HG02623 (cell line): ENCODE measurements around the gene CCDC85A.

Experiments
- ATAC-seq: cut with Tn5 transposase; IDR thresholded peaks from one replicate; pipeline ENCODE4 v1.9.1; 2021; ENCODE audit warnings: moderate library complexity; ENCODE audit not compliant: unreplicated experiment

CCDC85A gene

GRCh38 chr2:56192664-56193305 lies 9.0 kb downstream of the CCDC85A start:
- no peak for ATAC-seq

- ATAC-seq = no peak
These were observed 11.8 kb downstream of the CCDC85A start for GRCh38 chr2:56195563-56195962.

DNA sequence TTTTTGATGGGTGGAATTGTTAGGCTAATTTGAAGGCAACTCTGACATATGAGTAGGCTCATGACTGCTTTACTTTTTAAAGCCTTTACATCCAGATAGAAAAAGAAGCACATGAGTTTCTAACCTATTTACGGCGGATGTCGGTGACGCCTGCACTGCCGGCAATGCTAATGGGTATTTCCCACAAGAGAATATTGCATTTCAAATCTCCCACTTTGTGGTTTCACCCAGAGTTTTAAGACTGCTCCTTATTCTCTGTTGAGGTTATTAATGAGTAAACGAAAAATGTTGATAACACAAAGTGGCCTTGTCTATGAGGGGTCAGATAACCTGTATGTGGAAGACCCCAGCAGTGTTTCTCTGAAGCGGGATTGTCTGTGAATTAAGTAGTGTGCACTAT lies 14.0 kb downstream of the CCDC85A start:
- no peak for ATAC-seq

- no peak for ATAC-seq
These were observed 15.1 kb downstream of the CCDC85A start for GRCh38 chr2:56198936-56199335.

DNA sequence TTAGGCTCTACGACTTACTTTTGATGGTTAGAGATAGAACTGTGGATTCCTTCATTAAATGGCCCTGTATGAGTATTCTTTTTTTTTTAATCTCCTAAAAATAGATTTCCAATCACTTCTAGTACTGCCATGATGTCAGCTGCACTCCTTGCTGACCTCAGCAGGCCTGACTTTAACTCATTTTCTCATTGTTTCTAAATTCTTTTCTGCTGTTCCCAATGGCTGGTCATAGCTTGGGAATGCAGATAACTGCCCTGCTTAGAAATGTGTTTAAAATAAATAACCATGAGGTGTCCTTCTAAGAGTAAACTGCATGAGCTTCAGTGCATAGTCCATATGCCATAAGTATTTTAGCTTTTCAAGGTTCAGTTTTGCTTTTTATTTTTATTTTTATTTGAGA lies 15.7 kb downstream of the CCDC85A start:
- no peak for ATAC-seq

- ATAC-seq = no peak
These were observed 18.8 kb downstream of the CCDC85A start for GRCh38 chr2:56202381-56203121.

DNA sequence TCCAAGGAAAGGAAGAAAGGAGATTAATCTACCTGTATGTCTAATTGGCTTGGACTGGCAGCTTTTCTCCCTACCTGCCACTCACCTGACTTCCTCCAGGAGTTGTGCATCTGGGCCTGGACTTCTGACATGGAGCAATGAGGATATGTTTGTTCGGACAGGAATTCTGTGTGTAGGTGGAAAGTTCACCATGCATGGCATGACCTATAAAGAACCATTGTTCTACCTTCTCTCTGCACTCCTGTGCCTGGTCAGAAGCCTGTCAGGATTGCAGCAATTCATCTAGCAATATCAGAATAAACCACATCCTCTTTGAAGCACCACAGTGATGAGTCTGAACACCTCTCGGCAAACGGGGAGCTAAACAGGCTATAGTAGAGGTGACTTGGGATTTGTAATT lies 20.8 kb downstream of the CCDC85A start:
- no peak for ATAC-seq

DNA sequence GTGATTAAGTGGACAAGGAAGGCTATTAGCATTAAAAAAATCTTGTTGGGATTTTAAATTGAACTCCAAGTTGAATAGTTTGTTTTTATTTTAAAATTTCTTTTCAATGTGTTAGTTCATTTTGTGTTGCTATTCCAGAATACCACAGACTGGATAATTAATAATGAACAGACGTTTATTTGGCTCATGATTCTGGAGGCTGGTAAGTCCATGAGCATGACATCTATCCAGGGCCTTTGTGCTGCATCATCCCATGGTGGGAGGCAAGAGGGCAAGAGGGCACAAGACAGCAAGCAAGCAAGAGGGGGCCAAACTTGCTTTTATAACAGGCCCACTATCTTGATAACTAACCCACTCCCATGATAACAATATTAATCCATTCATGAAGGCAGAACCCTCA lies 22.5 kb downstream of the CCDC85A start:
- no peak for ATAC-seq

- no peak for ATAC-seq
These were observed 24.0 kb downstream of the CCDC85A start for GRCh38 chr2:56207760-56208159.

DNA sequence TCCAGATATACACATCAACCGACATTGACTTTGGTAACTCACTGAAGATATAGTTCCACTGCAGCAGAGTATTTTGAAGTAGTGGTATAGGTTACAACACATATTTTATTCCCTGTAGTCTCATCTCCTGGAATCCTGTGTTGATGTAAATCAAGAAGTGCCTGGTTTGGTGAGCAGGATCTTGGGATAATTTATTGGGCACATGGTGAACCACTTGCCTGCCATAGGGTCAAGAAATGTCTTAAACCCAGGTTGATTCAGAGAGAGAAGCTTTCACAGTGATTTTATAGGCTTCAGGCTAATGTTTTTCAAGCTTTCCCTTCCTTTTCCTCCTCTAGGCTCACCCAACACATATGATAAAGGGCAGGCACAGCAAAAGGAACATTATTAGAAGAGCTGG lies 24.6 kb downstream of the CCDC85A start:
- no peak for ATAC-seq

DNA sequence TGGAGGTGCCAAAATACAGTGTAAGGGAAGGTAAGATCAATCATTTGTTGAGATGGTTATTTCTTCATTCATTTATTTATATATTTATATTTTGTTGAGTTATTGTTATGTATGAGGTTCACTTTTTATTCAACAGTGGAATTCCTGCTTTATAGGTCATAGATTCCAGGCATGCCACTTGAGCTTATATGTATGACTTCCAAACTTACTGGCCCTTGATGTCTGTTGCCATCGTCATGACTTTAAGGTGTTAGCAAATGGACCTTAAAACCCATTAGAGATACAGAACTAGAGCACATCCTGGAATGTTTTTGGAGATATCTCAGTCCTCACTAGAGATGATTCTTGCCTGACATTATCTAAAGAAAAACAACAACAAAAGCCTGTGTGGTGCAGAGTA lies 25.9 kb downstream of the CCDC85A start:
- no peak for ATAC-seq

DNA sequence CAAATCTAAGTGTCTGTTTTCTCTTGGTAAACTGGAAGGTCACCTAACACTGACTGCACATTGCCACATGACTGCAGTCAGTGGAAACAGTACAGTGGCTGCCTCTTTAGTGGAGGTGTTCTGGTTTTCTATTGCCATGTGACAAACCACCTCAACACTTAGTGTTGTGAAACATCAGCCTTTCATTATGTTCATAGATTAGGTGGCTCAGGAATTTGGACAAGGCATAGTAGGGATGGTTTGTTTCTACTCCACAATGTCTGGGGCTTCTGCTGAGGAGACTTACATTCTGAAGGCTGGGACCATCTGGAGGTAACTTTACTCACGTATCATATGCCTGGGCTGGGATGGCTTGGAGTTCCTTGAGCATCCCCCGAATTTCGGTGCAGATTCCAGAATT lies 26.5 kb downstream of the CCDC85A start:
- ATAC-seq = no peak

DNA sequence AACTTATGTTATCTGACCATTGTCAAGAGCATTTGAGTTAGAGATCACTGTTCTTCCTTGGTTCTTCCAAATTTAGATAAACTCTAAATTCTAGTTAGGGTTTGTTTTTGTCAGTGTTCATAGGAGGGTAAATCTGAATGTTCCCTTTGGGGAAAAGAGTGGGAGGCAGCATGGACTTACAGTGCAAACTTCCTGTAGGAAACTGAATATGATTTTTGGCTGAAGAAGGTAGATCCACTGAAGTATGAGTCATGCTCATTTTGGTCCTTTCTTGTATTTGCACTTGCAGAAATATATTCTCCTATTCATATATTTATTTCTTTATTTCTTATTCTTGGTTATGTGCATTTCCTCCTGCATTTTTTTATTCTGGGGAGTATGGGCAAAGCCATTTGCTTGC lies 27.3 kb downstream of the CCDC85A start:
- ATAC-seq = no peak

GRCh38 chr2:56215911-56216310 lies 32.1 kb downstream of the CCDC85A start:
- ATAC-seq = no peak

- no peak for ATAC-seq
These were observed 33.3 kb downstream of the CCDC85A start for GRCh38 chr2:56217106-56217505.

- no peak for ATAC-seq
These were observed 38.7 kb downstream of the CCDC85A start for GRCh38 chr2:56222481-56222880.

DNA sequence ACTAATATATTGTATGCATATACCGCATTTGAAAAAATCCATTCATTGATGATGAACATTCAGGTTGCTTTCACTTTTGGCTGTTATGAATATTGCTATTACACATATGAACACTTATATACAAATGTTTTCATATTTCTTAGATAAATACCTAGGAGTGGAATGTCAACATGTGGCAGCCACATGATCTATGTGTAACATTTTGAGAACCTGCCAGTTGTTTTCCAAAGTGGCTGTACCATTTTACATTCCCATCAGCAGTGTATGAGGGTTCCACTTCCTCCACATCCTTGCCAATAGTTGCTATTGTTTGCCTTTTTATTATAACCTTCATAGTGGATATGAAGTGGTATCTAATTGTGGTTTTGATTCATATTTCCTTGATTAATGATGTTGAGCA lies 40.5 kb downstream of the CCDC85A start:
- no peak for ATAC-seq

DNA sequence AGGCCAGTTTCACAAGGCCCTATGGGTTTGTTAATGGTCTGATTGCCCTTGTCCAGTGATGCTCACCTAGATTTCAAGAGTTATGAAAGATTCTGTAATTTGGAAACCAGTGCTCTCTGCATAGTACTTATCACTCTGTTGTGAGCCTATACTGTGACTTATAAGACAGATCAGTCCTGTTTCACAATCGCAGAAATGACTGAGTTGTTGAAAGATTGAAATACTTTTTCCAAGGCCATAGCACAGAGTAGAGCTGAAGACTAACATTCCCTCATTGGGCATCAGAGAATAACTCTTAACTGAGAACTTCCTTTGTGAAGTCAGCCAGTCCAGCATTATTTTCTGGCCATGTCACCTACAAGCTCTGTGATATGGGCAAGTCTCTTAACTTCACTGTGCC lies 44.0 kb downstream of the CCDC85A start:
- ATAC-seq = no peak

GRCh38 chr2:56229397-56230060 lies 45.7 kb downstream of the CCDC85A start:
- no peak for ATAC-seq

- no peak for ATAC-seq
These were observed 46.4 kb downstream of the CCDC85A start for GRCh38 chr2:56230156-56230555.

- no peak for ATAC-seq
These were observed 47.6 kb downstream of the CCDC85A start for GRCh38 chr2:56231361-56231760.

GRCh38 chr2:56232912-56233311 lies 49.1 kb downstream of the CCDC85A start:
- no peak for ATAC-seq
